Stimulated activated CD4-positive, alpha-beta T cell treated with anti-CD3 and anti-CD28 coated beads, Interleukin-4, amount 100 ng/mL, for 24 hours (primary cell): ENCODE measurements around the gene C9orf57.
"Not testable (repeated sequence)": the region's sequence is repeated elsewhere in the genome, so short reads cannot be mapped to it uniquely, and the experiment has no call there.

ENCODE experiments used
- DNase-seq: peaks from one replicate; pipeline ENCODE4 v3.0.0-alpha.2; 2020

The C9orf57 gene

GRCh38 chr9:72060513-72060912 lies at the start of gene C9orf57:
TSS of gene C9orf57 (minus strand) at chr9:72060613. CDS start at chr9:72059331, 1,282 bp downstream.
- no peak for DNase-seq

GRCh38 chr9:72102520-72102919 lies 42.1 kb upstream of the C9orf57 start:
- no peak for DNase-seq

GRCh38 chr9:72095520-72095919 lies 35.1 kb upstream of the C9orf57 start:
- not testable (repeated sequence) for DNase-seq

GRCh38 chr9:72092820-72093219 lies 32.4 kb upstream of the C9orf57 start:
- no peak for DNase-seq

GRCh38 chr9:72089451-72090130 lies 29.2 kb upstream of the C9orf57 start:
- no peak for DNase-seq

- DNase-seq, result no peak
Observed at GRCh38 chr9:72082536-72082935, 22.1 kb upstream of the C9orf57 start.

- DNase-seq, result not testable (repeated sequence)
Observed at GRCh38 chr9:72074666-72075065, 14.3 kb upstream of the C9orf57 start.

GRCh38 chr9:72065076-72065475 lies 4.7 kb upstream of the C9orf57 start:
- DNase-seq, result no peak

- DNase-seq, result no peak
Observed at GRCh38 chr9:72052122-72052521, 8.3 kb downstream of the C9orf57 start.

GRCh38 chr9:72048850-72049249 lies 11.6 kb downstream of the C9orf57 start:
- no peak for DNase-seq

GRCh38 chr9:72046630-72047456 lies 13.6 kb downstream of the C9orf57 start:
- no peak for DNase-seq

GRCh38 chr9:72044095-72044494 lies 16.3 kb downstream of the C9orf57 start:
- no peak for DNase-seq

GRCh38 chr9:72043576-72043975 lies 16.8 kb downstream of the C9orf57 start:
- DNase-seq, result no peak

- no peak for DNase-seq
Observed at GRCh38 chr9:72042928-72043327, 17.5 kb downstream of the C9orf57 start.

GRCh38 chr9:72041775-72042194 lies 18.6 kb downstream of the C9orf57 start:
- no peak for DNase-seq

- DNase-seq, result no peak
Observed at GRCh38 chr9:72041369-72041768, 19.0 kb downstream of the C9orf57 start.

- no peak for DNase-seq
Observed at GRCh38 chr9:72039532-72039931, 20.9 kb downstream of the C9orf57 start.

GRCh38 chr9:72038890-72039410 lies 21.5 kb downstream of the C9orf57 start:
- DNase-seq, result peak; percentile 69

GRCh38 chr9:72038408-72038807 lies 22.0 kb downstream of the C9orf57 start:
- no peak for DNase-seq

- no peak for DNase-seq
Observed at GRCh38 chr9:72037571-72037970, 22.8 kb downstream of the C9orf57 start.

GRCh38 chr9:72030767-72031166 lies 29.6 kb downstream of the C9orf57 start:
- no peak for DNase-seq

- no peak for DNase-seq
Observed at GRCh38 chr9:72029986-72030385, 30.4 kb downstream of the C9orf57 start.

GRCh38 chr9:72025906-72026305 lies 34.5 kb downstream of the C9orf57 start:
- DNase-seq, result no peak

GRCh38 chr9:72023596-72023995 lies 36.8 kb downstream of the C9orf57 start:
- DNase-seq, result no peak
